ENCODE measurements around the gene FANCC.

- TF ChIP-seq CTCF (IDR thresholded peaks at IDR 0.05) (no peak), POLR2AphosphoS5 (IDR thresholded peaks at IDR 0.05) (no peak), POLR2A (IDR thresholded peaks at IDR 0.05) (no peak)
These were observed 249.6 kb downstream of the FANCC start for GRCh38 chr9:95067897-95068296.
